AG04450 (cell line): ENCODE measurements around the gene PTPN1. TPM values are rescaled to one million over a fixed set of nuclear protein-coding genes. Genes with fewer than 3 reads are reported as not detected.

Experiments used
- CTCF ChIA-PET: fragments of 300-600, 350-600 bp; formaldehyde crosslinking; extraction: SDS; loops from one replicate; lab custom pipeline; 2022; ENCODE audit warnings: antibody characterized with exemption, inconsistent platforms; lab: Charles Lee
- POLR2A ChIA-PET: fragments of 350-600 bp; formaldehyde crosslinking; extraction: SDS; loops from one replicate; lab custom pipeline; 2021; ENCODE audit warnings: antibody characterized with exemption, inconsistent platforms; lab: Yijun Ruan, JAX
- DNase-seq: peaks from one replicate; pipeline ENCODE4 v3.0.0-alpha.2; 2011; ENCODE audit warnings: low read depth, low spot score
- H3K27ac ChIP-seq: one replicate; pipeline ENCODE4 v1.5.1; 2012; ENCODE audit warnings: low read depth, low read length, control low read depth
- H3K27me3 ChIP-seq: one replicate; pipeline ENCODE4 v1.6.0; 2012; ENCODE audit warnings: low read length; ENCODE audit not compliant: control insufficient read depth, insufficient read depth
- H3K4me3 ChIP-seq: 2 replicates; pipeline ENCODE4 v1.5.1; 2011; ENCODE audit warnings: mild to moderate bottlenecking, low read depth, low read length, control low read depth
- H3K9me3 ChIP-seq: 2 replicates; pipeline ENCODE4 v1.5.1; 2012; ENCODE audit warnings: low read length; ENCODE audit not compliant: control insufficient read depth, insufficient read depth
- CTCF ChIP-seq: IDR thresholded peaks from 2 replicates; pipeline ENCODE4 v1.5.1; 2011; ENCODE audit warnings: low read depth, low read length, control low read depth, inconsistent platforms
- polyA plus RNA-seq: library from polyadenylated mRNA; depleted of rRNA; stranded (reverse); fragments of >200 nt; gene quantifications from 2 replicates; pipeline ENCODE4 v1.2.3, GENCODE V29; 2011

Gene PTPN1
- polyA plus RNA-seq, 1 experiment = 54.7 TPM

DNA sequence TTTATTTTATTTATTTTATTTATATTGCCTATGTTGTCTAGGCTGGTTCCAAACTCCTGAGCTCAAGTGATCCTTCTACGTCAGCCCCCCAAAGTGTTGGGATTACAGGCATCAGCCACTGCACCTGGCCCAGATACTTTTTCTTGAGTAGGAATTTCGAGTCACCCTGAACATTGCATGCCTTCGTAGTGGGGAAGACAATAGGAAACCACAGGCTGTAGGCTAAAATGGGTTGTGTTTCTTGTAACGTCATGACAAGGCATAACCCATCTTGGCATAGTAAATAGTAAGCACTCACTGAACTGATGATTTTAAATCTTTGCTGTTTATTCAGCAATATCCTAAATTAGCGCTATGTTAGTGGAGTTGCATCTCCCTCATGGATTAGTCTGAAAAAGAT is 34.9 kb downstream of the PTPN1 start:
- H3K9me3 ChIP-seq = no peaks in the 10 kb centered on the region
- H3K27ac ChIP-seq = no peak overlapping the region
- H3K4me3 ChIP-seq = no peak overlapping the region
- POLR2A ChIA-PET = interaction anchor here (0.6 to 1.0 kb wide), 2 partner anchors 11 to 369 kb away, joined by 3 to 4 read pairs; no protein-coding TSS in a partner anchor
- no peak for TF ChIP-seq CTCF
- CTCF ChIA-PET = interaction anchor here (1.8 kb wide), 1 partner anchor 44 kb away, joined by 4 read pairs; no protein-coding TSS in a partner anchor
- no peaks in the 10 kb centered on the region for H3K27me3 ChIP-seq
- no peak for DNase-seq

GRCh38 chr20:50546729-50547314 is 36.6 kb downstream of the PTPN1 start:
- ChIA-PET POLR2A (no interaction called here), CTCF (interaction anchor here (1.3 kb wide), 1 partner anchor 202 kb away, joined by 4 read pairs; no protein-coding TSS in a partner anchor)
- Histone ChIP-seq H3K9me3 (no peaks in the 10 kb centered on the region), H3K27me3 (no peaks in the 10 kb centered on the region), H3K27ac (no peak overlapping the region), H3K4me3 (no peak overlapping the region)
- DNase-seq = no peak
- TF ChIP-seq CTCF = no peak

GRCh38 chr20:50547964-50548363 is 37.8 kb downstream of the PTPN1 start:
- no peak for DNase-seq
- TF ChIP-seq CTCF = no peak
- no peaks in the 10 kb centered on the region for H3K9me3 ChIP-seq
- H3K4me3 ChIP-seq = no peak overlapping the region
- ChIA-PET POLR2A (interaction anchor here (0.7 kb wide), 1 partner anchor 14 kb away, joined by 3 read pairs; no protein-coding TSS in a partner anchor), CTCF (interaction anchor here (0.5 to 1.3 kb wide), 2 partner anchors 201 to 238 kb away, joined by 3 to 4 read pairs; no protein-coding TSS in a partner anchor)
- H3K27ac ChIP-seq = no peak overlapping the region
- no peaks in the 10 kb centered on the region for H3K27me3 ChIP-seq

GRCh38 chr20:50548396-50548795 is 38.2 kb downstream of the PTPN1 start:
- no peak for DNase-seq
- no peaks in the 10 kb centered on the region for H3K27me3 ChIP-seq
- H3K27ac ChIP-seq = no peak overlapping the region
- no peak for TF ChIP-seq CTCF
- ChIA-PET POLR2A (interaction anchor here (0.7 kb wide), 1 partner anchor 13 kb away, joined by 3 read pairs; no protein-coding TSS in a partner anchor), CTCF (interaction anchor here (0.5 to 1.8 kb wide), 2 partner anchors 201 to 238 kb away, joined by 3 to 6 read pairs; no protein-coding TSS in a partner anchor)
- no peak overlapping the region for H3K4me3 ChIP-seq
- no peaks in the 10 kb centered on the region for H3K9me3 ChIP-seq

DNA sequence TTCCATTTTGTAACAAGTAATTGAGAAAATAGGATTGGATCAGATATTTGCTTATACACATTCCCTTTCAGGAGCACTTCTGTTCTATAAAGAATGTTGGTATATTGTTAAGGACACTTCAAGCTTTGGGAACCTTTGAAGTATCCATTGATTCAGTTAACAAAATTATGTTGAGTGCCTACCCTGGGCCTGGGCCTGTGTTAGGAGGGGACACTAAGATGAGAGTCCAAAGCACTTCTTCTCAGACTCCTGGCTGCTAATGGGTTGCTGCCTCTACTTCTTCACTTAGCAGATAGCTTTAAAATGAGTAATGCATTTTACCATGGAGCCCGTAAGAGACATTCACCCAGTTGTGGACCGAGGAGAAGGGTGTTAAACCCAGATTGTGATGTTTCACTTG is 40.3 kb downstream of the PTPN1 start:
- no peak for TF ChIP-seq CTCF
- DNase-seq = no peak
- Histone ChIP-seq H3K27me3 (no peaks in the 10 kb centered on the region), H3K27ac (no peak overlapping the region), H3K9me3 (no peaks in the 10 kb centered on the region), H3K4me3 (no peak overlapping the region)
- ChIA-PET CTCF (interaction anchor here (0.8 to 1.4 kb wide), 2 partner anchors 8 to 26 kb away, joined by 3 to 4 read pairs; no protein-coding TSS in a partner anchor), POLR2A (no interaction called here)
